Measurements from ENCODE around the gene SIK3.

The SIK3 gene

GRCh38 chr11:116881143-116881542 lies 217.1 kb downstream of the SIK3 start:
- Mint-ChIP-seq H3K4me1 (ENCODE audit: low read depth) (peaks cover 30% of the 10 kb centered on the region), H3K4me3 (no peak overlapping the region), H3K9me3 (no peaks in the 10 kb centered on the region), H3K27ac (no peak overlapping the region), H3K27me3 (no peaks in the 10 kb centered on the region), H3K36me3 (ENCODE audit: low read depth) (peaks cover 36% of the 10 kb centered on the region)
- no peak for DNase-seq

DNA sequence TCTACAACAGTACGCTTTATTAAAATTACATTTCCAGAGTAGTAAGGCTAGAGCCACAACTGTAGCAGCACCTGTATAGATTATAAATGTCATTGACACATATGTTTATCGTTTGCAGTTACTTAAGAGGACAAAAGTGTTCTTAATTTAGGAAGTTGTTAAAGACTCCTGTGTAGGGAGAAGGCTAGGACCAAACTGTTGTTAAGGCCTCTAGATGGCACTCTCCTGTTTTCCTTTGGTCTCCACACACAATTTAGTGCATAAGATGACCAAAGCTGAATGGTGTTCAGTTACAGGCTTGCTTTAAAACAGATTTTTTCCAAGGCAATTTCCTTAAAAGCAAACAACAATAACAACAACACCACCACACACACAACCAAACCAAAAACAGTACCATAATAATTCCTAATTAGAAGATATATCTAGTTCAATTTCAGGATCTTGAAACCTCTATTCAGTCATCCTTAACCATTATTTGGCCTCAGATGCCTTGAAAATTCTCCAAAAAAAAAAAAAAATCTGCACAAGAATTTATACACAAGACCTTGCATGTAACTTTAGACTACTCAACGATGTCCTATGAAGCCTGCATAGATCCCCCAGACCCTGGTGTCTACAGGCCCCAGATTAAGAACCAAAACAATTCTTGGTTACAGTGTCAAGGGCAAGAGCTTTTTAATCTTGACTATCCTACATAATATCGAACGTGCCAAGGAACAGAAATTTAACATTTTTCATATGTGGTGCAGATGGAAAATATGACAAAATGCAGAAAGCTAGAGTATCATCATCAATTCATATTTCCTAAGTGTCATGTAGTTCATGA lies 218.2 kb downstream of the SIK3 start:
- Mint-ChIP-seq H3K27me3 (no peaks in the 10 kb centered on the region), H3K36me3 (ENCODE audit: low read depth) (peaks cover 45% of the 10 kb centered on the region), H3K4me3 (no peak overlapping the region), H3K4me1 (ENCODE audit: low read depth) (peaks cover 30% of the 10 kb centered on the region), H3K9me3 (no peaks in the 10 kb centered on the region), H3K27ac (peak overlapping the region; percentile 7)
- no peak for DNase-seq

- H3K27ac Mint-ChIP-seq: no peak overlapping the region
- DNase-seq: no peak
- no peaks in the 10 kb centered on the region for H3K27me3 Mint-ChIP-seq
- no peaks in the 10 kb centered on the region for H3K9me3 Mint-ChIP-seq
- H3K36me3 Mint-ChIP-seq (ENCODE audit: low read depth): peaks cover 67% of the 10 kb centered on the region
- H3K4me1 Mint-ChIP-seq (ENCODE audit: low read depth): peaks cover 13% of the 10 kb centered on the region
- H3K4me3 Mint-ChIP-seq: no peak overlapping the region
Observed at GRCh38 chr11:116876656-116877055, 221.6 kb downstream of the SIK3 start.

GRCh38 chr11:116875194-116875593 lies 223.0 kb downstream of the SIK3 start:
- Mint-ChIP-seq H3K4me1 (ENCODE audit: low read depth) (peaks cover 7% of the 10 kb centered on the region), H3K4me3 (no peak overlapping the region), H3K36me3 (ENCODE audit: low read depth) (peaks cover 71% of the 10 kb centered on the region), H3K27me3 (no peaks in the 10 kb centered on the region), H3K27ac (no peak overlapping the region), H3K9me3 (no peaks in the 10 kb centered on the region)
- DNase-seq: no peak

GRCh38 chr11:116874251-116874650 lies 224.0 kb downstream of the SIK3 start:
- peaks cover 80% of the 10 kb centered on the region for H3K36me3 Mint-ChIP-seq (ENCODE audit: low read depth)
- DNase-seq: no peak
- H3K27me3 Mint-ChIP-seq: no peaks in the 10 kb centered on the region
- H3K4me3 Mint-ChIP-seq: no peak overlapping the region
- H3K9me3 Mint-ChIP-seq: no peaks in the 10 kb centered on the region
- no peak overlapping the region for H3K27ac Mint-ChIP-seq
- peaks cover 8% of the 10 kb centered on the region for H3K4me1 Mint-ChIP-seq (ENCODE audit: low read depth)

DNA sequence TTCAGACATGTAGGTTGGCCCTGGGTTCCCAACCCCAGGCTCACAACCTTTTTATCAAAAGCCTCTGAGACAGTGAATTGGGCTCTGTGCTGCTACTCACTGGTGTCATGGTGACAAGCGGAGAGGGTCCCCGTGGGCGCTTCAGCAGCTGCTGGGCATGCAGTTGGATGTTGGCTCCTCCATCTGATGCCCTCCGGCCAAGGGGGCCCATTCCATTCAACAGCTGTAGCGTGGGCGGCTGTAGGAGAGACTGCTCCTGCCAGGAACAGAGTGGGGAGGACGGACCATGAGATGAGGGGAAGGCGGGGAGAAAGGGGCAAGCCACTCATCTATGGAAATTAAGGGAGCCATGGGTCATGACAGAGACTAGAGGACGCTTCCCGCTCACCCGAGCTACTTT lies 224.8 kb downstream of the SIK3 start:
- no peaks in the 10 kb centered on the region for H3K9me3 Mint-ChIP-seq

GRCh38 chr11:116871248-116871647 lies 227.0 kb downstream of the SIK3 start:
- DNase-seq: no peak
- peak overlapping the region; percentile 54 for H3K27ac Mint-ChIP-seq

More for the DNA sequence above, 224.8 kb downstream of the SIK3 start:
- no peak overlapping the region for H3K27ac Mint-ChIP-seq
- H3K36me3 Mint-ChIP-seq (ENCODE audit: low read depth): peaks cover 86% of the 10 kb centered on the region
- peaks cover 8% of the 10 kb centered on the region for H3K4me1 Mint-ChIP-seq (ENCODE audit: low read depth)
- no peak overlapping the region for H3K4me3 Mint-ChIP-seq
- no peak for DNase-seq
- H3K27me3 Mint-ChIP-seq: no peaks in the 10 kb centered on the region

DNA sequence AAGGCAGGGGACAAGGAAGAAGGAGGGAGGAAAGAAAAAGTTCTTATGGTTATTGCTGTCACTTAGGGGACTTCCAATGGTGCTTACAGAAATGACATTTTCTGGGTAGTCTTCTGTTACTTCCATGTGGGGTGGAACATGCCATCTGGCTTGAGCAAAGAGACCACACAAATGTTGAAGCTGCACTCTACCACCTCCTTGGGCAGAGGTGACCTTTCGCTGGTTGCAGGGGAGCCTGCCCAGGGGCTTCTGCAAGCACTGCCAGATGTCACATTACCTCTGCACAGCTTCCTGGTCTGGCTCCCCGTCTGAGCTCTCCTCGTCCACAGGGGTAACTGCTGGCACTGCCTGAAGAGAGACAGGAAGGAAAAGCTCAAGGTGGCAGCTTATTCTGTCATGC lies 228.2 kb downstream of the SIK3 start:
- H3K27me3 Mint-ChIP-seq: no peaks in the 10 kb centered on the region
- peaks cover 8% of the 10 kb centered on the region for H3K4me1 Mint-ChIP-seq (ENCODE audit: low read depth)
- H3K4me3 Mint-ChIP-seq: no peak overlapping the region
- H3K27ac Mint-ChIP-seq: peak overlapping the region; percentile 44
- peaks cover 96% of the 10 kb centered on the region for H3K36me3 Mint-ChIP-seq (ENCODE audit: low read depth)
- no peaks in the 10 kb centered on the region for H3K9me3 Mint-ChIP-seq
- no peak for DNase-seq

More at GRCh38 chr11:116871248-116871647, 227.0 kb downstream of the SIK3 start:
- Mint-ChIP-seq H3K9me3 (no peaks in the 10 kb centered on the region), H3K27me3 (no peaks in the 10 kb centered on the region), H3K36me3 (ENCODE audit: low read depth) (peaks cover 95% of the 10 kb centered on the region), H3K4me1 (ENCODE audit: low read depth) (peaks cover 8% of the 10 kb centered on the region), H3K4me3 (no peak overlapping the region)

- peaks cover 96% of the 10 kb centered on the region for H3K36me3 Mint-ChIP-seq (ENCODE audit: low read depth)
Observed at GRCh38 chr11:116869610-116870009, 228.6 kb downstream of the SIK3 start.

GRCh38 chr11:116868066-116868465 lies 230.2 kb downstream of the SIK3 start:
- H3K36me3 Mint-ChIP-seq (ENCODE audit: low read depth): peaks cover 96% of the 10 kb centered on the region
- H3K27ac Mint-ChIP-seq: no peak overlapping the region
- H3K4me3 Mint-ChIP-seq: no peak overlapping the region
- H3K9me3 Mint-ChIP-seq: no peaks in the 10 kb centered on the region
- peaks cover 8% of the 10 kb centered on the region for H3K4me1 Mint-ChIP-seq (ENCODE audit: low read depth)
- no peaks in the 10 kb centered on the region for H3K27me3 Mint-ChIP-seq
- DNase-seq: no peak

More at GRCh38 chr11:116869610-116870009, 228.6 kb downstream of the SIK3 start:
- H3K27ac Mint-ChIP-seq: peak overlapping the region; percentile 44
- no peak overlapping the region for H3K4me3 Mint-ChIP-seq
- peaks cover 8% of the 10 kb centered on the region for H3K4me1 Mint-ChIP-seq (ENCODE audit: low read depth)
- no peak for DNase-seq
- no peaks in the 10 kb centered on the region for H3K9me3 Mint-ChIP-seq
- no peaks in the 10 kb centered on the region for H3K27me3 Mint-ChIP-seq

GRCh38 chr11:116867619-116868018 lies 230.6 kb downstream of the SIK3 start:
- H3K36me3 Mint-ChIP-seq (ENCODE audit: low read depth): peaks cover 95% of the 10 kb centered on the region
- H3K27ac Mint-ChIP-seq: no peak overlapping the region
- H3K9me3 Mint-ChIP-seq: no peaks in the 10 kb centered on the region
- DNase-seq: no peak
- H3K4me3 Mint-ChIP-seq: no peak overlapping the region
- peaks cover 8% of the 10 kb centered on the region for H3K4me1 Mint-ChIP-seq (ENCODE audit: low read depth)
- no peaks in the 10 kb centered on the region for H3K27me3 Mint-ChIP-seq

DNA sequence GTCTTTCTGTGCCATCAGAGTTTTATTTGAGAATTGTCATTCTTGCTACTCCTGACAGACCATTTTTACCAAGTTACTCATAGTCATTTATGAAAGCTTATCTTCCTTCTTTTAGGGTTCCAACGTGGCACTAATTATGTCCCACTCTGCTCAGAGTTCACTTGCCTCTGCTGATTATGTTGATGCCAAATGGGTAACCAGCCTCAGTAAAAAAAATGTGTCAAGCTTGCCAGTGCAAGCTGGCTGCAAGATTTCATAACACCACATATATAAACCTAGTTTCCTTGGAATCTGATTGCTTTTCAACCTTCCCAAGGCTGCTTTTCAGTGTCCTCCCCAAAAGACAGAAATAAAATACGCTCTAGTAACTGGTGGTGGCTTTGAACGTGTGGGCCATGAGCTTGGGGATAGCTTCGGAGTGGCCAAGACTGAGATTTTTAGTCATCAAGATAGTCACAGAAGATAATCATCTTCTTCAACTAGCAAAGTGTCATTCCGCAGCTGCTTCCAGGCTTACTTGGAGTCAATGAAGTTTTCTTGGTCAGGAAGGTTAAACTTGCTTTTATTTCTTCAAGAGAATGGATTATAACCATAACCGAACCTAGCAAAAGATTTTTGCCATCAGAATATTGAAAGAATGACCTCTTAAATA lies 231.3 kb downstream of the SIK3 start:
- Mint-ChIP-seq H3K27ac (no peak overlapping the region), H3K4me3 (no peak overlapping the region), H3K36me3 (ENCODE audit: low read depth) (peaks cover 97% of the 10 kb centered on the region), H3K4me1 (ENCODE audit: low read depth) (peaks cover 10% of the 10 kb centered on the region), H3K9me3 (no peaks in the 10 kb centered on the region), H3K27me3 (no peaks in the 10 kb centered on the region)
- no peak for DNase-seq

DNA sequence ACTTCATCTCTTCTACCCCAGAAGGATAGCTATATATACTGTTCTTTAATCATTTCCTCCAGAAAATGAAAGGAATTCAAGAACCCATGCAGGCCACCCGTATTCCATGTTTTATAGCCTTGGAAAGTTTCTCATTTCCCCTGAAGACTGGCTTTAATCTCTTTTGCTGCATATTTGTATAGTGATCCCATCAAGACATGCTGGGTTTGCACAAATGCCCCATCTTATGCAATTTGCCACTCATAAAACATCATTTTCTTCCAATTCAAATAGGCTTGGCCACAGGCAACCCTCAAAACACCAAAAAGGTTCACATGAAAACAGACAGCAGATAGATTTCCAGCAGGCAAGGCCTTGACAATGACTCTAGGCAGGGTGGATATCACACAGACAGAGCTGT lies 232.5 kb downstream of the SIK3 start:
- no peak overlapping the region for H3K4me3 Mint-ChIP-seq
- no peaks in the 10 kb centered on the region for H3K9me3 Mint-ChIP-seq
- no peak for DNase-seq
- peak overlapping the region; percentile 18 for H3K27ac Mint-ChIP-seq
- H3K4me1 Mint-ChIP-seq (ENCODE audit: low read depth): peaks cover 12% of the 10 kb centered on the region
- peaks cover 97% of the 10 kb centered on the region for H3K36me3 Mint-ChIP-seq (ENCODE audit: low read depth)
- no peaks in the 10 kb centered on the region for H3K27me3 Mint-ChIP-seq

- Mint-ChIP-seq H3K27ac (no peak overlapping the region), H3K4me3 (no peak overlapping the region), H3K4me1 (ENCODE audit: low read depth) (peaks cover 7% of the 10 kb centered on the region), H3K36me3 (ENCODE audit: low read depth) (peaks cover 91% of the 10 kb centered on the region), H3K27me3 (no peaks in the 10 kb centered on the region), H3K9me3 (no peaks in the 10 kb centered on the region)
- no peak for DNase-seq
Observed at GRCh38 chr11:116864531-116864930, 233.7 kb downstream of the SIK3 start.

DNA sequence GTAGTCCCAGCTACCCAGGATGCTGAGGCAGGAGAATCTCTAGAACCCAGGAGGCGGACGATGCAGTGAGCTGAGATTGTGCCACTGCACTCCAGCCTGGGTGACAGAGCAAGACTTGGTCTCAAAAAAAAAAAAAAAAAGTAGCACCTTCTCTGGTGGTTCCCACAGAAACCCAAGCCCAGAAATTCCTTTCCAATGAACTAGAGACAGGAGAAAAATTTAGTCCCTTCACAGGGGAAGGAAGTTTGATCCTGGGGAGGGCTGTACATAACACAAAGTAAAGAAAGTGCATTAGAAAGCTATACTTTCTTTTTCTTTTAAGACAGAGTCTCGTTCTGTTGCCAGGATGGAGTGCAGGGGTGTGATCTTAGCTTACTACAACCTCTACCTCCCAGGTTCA lies 235.3 kb downstream of the SIK3 start:
- Mint-ChIP-seq H3K27me3 (no peaks in the 10 kb centered on the region), H3K4me1 (ENCODE audit: low read depth) (peaks cover 7% of the 10 kb centered on the region), H3K27ac (no peak overlapping the region), H3K4me3 (no peak overlapping the region), H3K9me3 (no peaks in the 10 kb centered on the region), H3K36me3 (ENCODE audit: low read depth) (peaks cover 92% of the 10 kb centered on the region)
- DNase-seq: no peak
